Measurements from ENCODE around the gene ICA1.
"Not testable (repeated sequence)": the region's sequence is repeated elsewhere in the genome, so short reads cannot be mapped to it uniquely, and the experiment has no call there.

The ICA1 gene

GRCh38 chr7:8105449-8106095 is 156.4 kb downstream of the ICA1 start:
- DNase-seq (ENCODE audit: low spot score), result no peak
- peak; percentile 23 for FAIRE-seq

GRCh38 chr7:8103282-8103681 is 158.7 kb downstream of the ICA1 start:
- no peak for FAIRE-seq
- DNase-seq (ENCODE audit: low spot score), result no peak

- not testable (repeated sequence) for DNase-seq (ENCODE audit: low spot score); FAIRE-seq
Measured at GRCh38 chr7:8101292-8101691, 160.7 kb downstream of the ICA1 start.

GRCh38 chr7:8094164-8095140 is 167.5 kb downstream of the ICA1 start:
- DNase-seq (ENCODE audit: low spot score), result no peak
- no peak for FAIRE-seq

GRCh38 chr7:8092140-8092539 is 169.8 kb downstream of the ICA1 start:
- DNase-seq (ENCODE audit: low spot score), result no peak
- FAIRE-seq, result no peak

GRCh38 chr7:8089036-8089780 is 172.8 kb downstream of the ICA1 start:
- FAIRE-seq, result no peak
- no peak for DNase-seq (ENCODE audit: low spot score)

GRCh38 chr7:8086239-8086638 is 175.7 kb downstream of the ICA1 start:
- no peak for DNase-seq (ENCODE audit: low spot score)
- peak; percentile 9 for FAIRE-seq

GRCh38 chr7:8085420-8085819 is 176.5 kb downstream of the ICA1 start:
- FAIRE-seq (no peak), DNase-seq (ENCODE audit: low spot score) (no peak)

- DNase-seq (ENCODE audit: low spot score), result no peak
- peak; percentile 32 for FAIRE-seq
Measured at GRCh38 chr7:8084836-8085235, 177.1 kb downstream of the ICA1 start.

GRCh38 chr7:8082762-8083161 is 179.2 kb downstream of the ICA1 start:
- FAIRE-seq (no peak), DNase-seq (ENCODE audit: low spot score) (no peak)

- FAIRE-seq (no peak), DNase-seq (ENCODE audit: low spot score) (no peak)
Measured at GRCh38 chr7:8078418-8078817, 183.5 kb downstream of the ICA1 start.

GRCh38 chr7:8070451-8071180 is 191.4 kb downstream of the ICA1 start:
- no peak for DNase-seq (ENCODE audit: low spot score)

GRCh38 chr7:8068892-8069686 is 192.9 kb downstream of the ICA1 start:
- no peak for DNase-seq (ENCODE audit: low spot score)
- peak; percentile 27 for FAIRE-seq

More at GRCh38 chr7:8070451-8071180, 191.4 kb downstream of the ICA1 start:
- FAIRE-seq, result no peak

- no peak for FAIRE-seq
- no peak for DNase-seq (ENCODE audit: low spot score)
Measured at GRCh38 chr7:8065356-8065813, 196.6 kb downstream of the ICA1 start.

- DNase-seq (ENCODE audit: low spot score) (no peak), FAIRE-seq (no peak)
Measured at GRCh38 chr7:8064828-8065227, 197.1 kb downstream of the ICA1 start.

GRCh38 chr7:8063706-8064297 is 198.2 kb downstream of the ICA1 start:
- DNase-seq (ENCODE audit: low spot score) (no peak), FAIRE-seq (no peak)

GRCh38 chr7:8063300-8063699 is 198.7 kb downstream of the ICA1 start:
- FAIRE-seq, result not testable (repeated sequence)

More at GRCh38 chr7:8063300-8063699, 198.7 kb downstream of the ICA1 start:
- not testable (repeated sequence) for DNase-seq (ENCODE audit: low spot score)
